A673 (cell line): Measurements from ENCODE around the gene GPNMB. TPM values are rescaled to one million over a fixed set of nuclear protein-coding genes. Genes with fewer than 3 reads are reported as not detected.

Source experiments
- BruUV-seq: library from RNA; stranded (reverse); fragments of 400-500 nt; replicated peaks from 2 replicates; lab custom pipeline; 2021; lab: Mats Ljungman, UMichigan
- CTCF ChIA-PET: fragments of 300-600 bp; sonication (Branson Sonifier 250); formaldehyde crosslinking; loops from one replicate; lab custom pipeline; 2022; ENCODE audit warnings: antibody characterized with exemption; lab: Charles Lee
- POLR2A ChIA-PET: fragments of 300-600 bp; sonication (Branson Sonifier 250); formaldehyde crosslinking; loops from one replicate; lab custom pipeline; 2022; ENCODE audit warnings: antibody characterized with exemption; ENCODE audit not compliant: low non-redundant PET; lab: Charles Lee
- DNase-seq: peaks from one replicate; pipeline ENCODE4 v3.0.0-alpha.2; 2015; ENCODE audit warnings: low spot score
- H3K27ac ChIP-seq: fragments of 200-600 bp; sonication (generic); 2 replicates; pipeline ENCODE4 v1.5.1; 2016; ENCODE audit warnings: mixed run types, low read depth, mild to moderate bottlenecking, mixed read lengths, antibody characterized with exemption, low read length; ENCODE audit not compliant: poor library complexity, severe bottlenecking
- H3K27me3 ChIP-seq: fragments of 200-600 bp; sonication (generic); replicated peaks from 2 replicates; pipeline ENCODE4 v1.6.1; 2017; ENCODE audit warnings: mixed run types, low read depth, mild to moderate bottlenecking, mixed read lengths, antibody characterized with exemption, low read length; ENCODE audit not compliant: insufficient read depth, poor library complexity
- H3K36me3 ChIP-seq: fragments of 200-600 bp; sonication (generic); 2 replicates; pipeline ENCODE4 v1.6.1; 2016; ENCODE audit warnings: mixed run types, mild to moderate bottlenecking, mixed read lengths, antibody characterized with exemption, low read length; ENCODE audit not compliant: insufficient read depth, poor library complexity, severe bottlenecking
- H3K4me1 ChIP-seq: fragments of 200-600 bp; sonication (generic); 2 replicates; pipeline ENCODE4 v1.6.1; 2017; ENCODE audit warnings: mixed run types, mild to moderate bottlenecking, mixed read lengths, antibody characterized with exemption, low read length; ENCODE audit not compliant: insufficient read depth, poor library complexity, severe bottlenecking
- H3K4me3 ChIP-seq: fragments of 200-600 bp; sonication (generic); 2 replicates; pipeline ENCODE4 v1.5.1; 2016; ENCODE audit warnings: low read depth, mixed run types, mild to moderate bottlenecking, mixed read lengths, low read length; ENCODE audit not compliant: poor library complexity, severe bottlenecking
- H3K9me3 ChIP-seq: fragments of 200-600 bp; sonication (generic); 2 replicates; pipeline ENCODE4 v1.6.1; 2016; ENCODE audit warnings: mixed run types, low read depth, mild to moderate bottlenecking, mixed read lengths, antibody characterized with exemption, low read length; ENCODE audit not compliant: poor library complexity, severe bottlenecking
- CTCF ChIP-seq: fragments of 300-800, 200-600 bp; sonication (generic); conservative IDR thresholded peaks from 2 replicates; pipeline ENCODE4 v1.5.1; 2017; ENCODE audit warnings: low read depth, mild to moderate bottlenecking, antibody characterized with exemption, low read length, moderate library complexity, mixed read lengths
- EZH2 ChIP-seq: fragments of 200-600 bp; sonication (generic); IDR thresholded peaks from 2 replicates; pipeline ENCODE4 v1.6.1; 2017; ENCODE audit warnings: borderline replicate concordance, low read depth, mild to moderate bottlenecking, mixed read lengths, antibody characterized with exemption, low read length; ENCODE audit not compliant: poor library complexity, severe bottlenecking
- intact Hi-C: fragments of 100-400 bp; cut with micrococcal nuclease; formaldehyde crosslinking; loops from one replicate; pipeline ENCODE4 v1.10.0; 2022; ENCODE audit not compliant: unreplicated experiment
- total RNA-seq: library from RNA; stranded (reverse); gene quantifications from 2 replicates; pipeline ENCODE4 v1.2.3, GENCODE V29; 2021

The GPNMB gene
- total RNA-seq, 1 experiment from 2014 or later, result 2.1 TPM

- Histone ChIP-seq H3K27ac (no peak overlapping the region), H3K4me1 (no peaks in the 10 kb centered on the region), H3K27me3 (no peaks in the 10 kb centered on the region), H3K4me3 (no peak overlapping the region), H3K36me3 (no peaks in the 10 kb centered on the region), H3K9me3 (no peaks in the 10 kb centered on the region)
- intact Hi-C loops, result no loop called here
- no TSS peak for BruUV-seq
- DNase-seq, result no peak
- ChIA-PET CTCF (no interaction called here), POLR2A (no interaction called here)
- no peak for TF ChIP-seq EZH2
- TF ChIP-seq CTCF, result no peak
Observed at GRCh38 chr7:23210506-23210905, 36.1 kb upstream of the GPNMB start.

GRCh38 chr7:23211589-23211988 lies 35.0 kb upstream of the GPNMB start:
- POLR2A ChIA-PET, result no interaction called here
- H3K4me1 ChIP-seq, result no peaks in the 10 kb centered on the region

GRCh38 chr7:23212395-23212794 lies 34.2 kb upstream of the GPNMB start:
- H3K4me3 ChIP-seq, result no peak overlapping the region
- DNase-seq, result no peak
- TF ChIP-seq CTCF (no peak), EZH2 (no peak)
- intact Hi-C loops, result no loop called here
- POLR2A ChIA-PET, result no interaction called here
- no peaks in the 10 kb centered on the region for H3K27me3 ChIP-seq
- no peaks in the 10 kb centered on the region for H3K36me3 ChIP-seq
- no peaks in the 10 kb centered on the region for H3K4me1 ChIP-seq
- H3K9me3 ChIP-seq, result no peaks in the 10 kb centered on the region
- CTCF ChIA-PET, result no interaction called here
- no peak overlapping the region for H3K27ac ChIP-seq
- no TSS peak for BruUV-seq

More at GRCh38 chr7:23211589-23211988, 35.0 kb upstream of the GPNMB start:
- H3K9me3 ChIP-seq, result no peaks in the 10 kb centered on the region
- no TSS peak for BruUV-seq
- no peaks in the 10 kb centered on the region for H3K27me3 ChIP-seq
- H3K4me3 ChIP-seq, result no peak overlapping the region
- H3K36me3 ChIP-seq, result no peaks in the 10 kb centered on the region
- CTCF ChIA-PET, result no interaction called here
- H3K27ac ChIP-seq, result no peak overlapping the region
- TF ChIP-seq EZH2 (no peak), CTCF (no peak)
- intact Hi-C loops, result no loop called here
- DNase-seq, result no peak
